ENCODE data around the gene FRYL. TPM values are rescaled to one million over a fixed set of nuclear protein-coding genes. Genes with fewer than 3 reads are reported as not detected.

FRYL gene
- total RNA-seq, 1 experiment from 2014 or later = 29.9 TPM

- Histone ChIP-seq H4K20me1 (ENCODE audit: low read length) (no peaks in the 10 kb centered on the region), H3K27ac (ENCODE audit: low read length) (no peak overlapping the region), H3K4me2 (ENCODE audit: low read length) (no peak overlapping the region), H3K4me3 (ENCODE audit: low read length) (no peak overlapping the region), H3K9ac (ENCODE audit: low read length) (no peak overlapping the region), H2AFZ (ENCODE audit: low read length) (no peak overlapping the region), H3K27me3 (ENCODE audit: low read length) (no peaks in the 10 kb centered on the region), H3K36me3 (ENCODE audit: low read depth, low read length) (no peaks in the 10 kb centered on the region), H3K9me2 (replicated peaks; ENCODE audit: low read length) (no peaks in the 10 kb centered on the region), H3F3A (ENCODE audit: low read length, unreplicated experiment) (no peaks in the 10 kb centered on the region), H3K79me2 (ENCODE audit: low read length) (peaks cover 11% of the 10 kb centered on the region), H3K9me3 (ENCODE audit: low read length) (no peaks in the 10 kb centered on the region), H3K4me1 (ENCODE audit: insufficient read depth, low read length) (0 out of 2 replicates have a peak, but pooled peaks cover 6% of the 10 kb centered on the region)
- TF ChIP-seq CTCF (conservative IDR thresholded peaks at IDR 0.05; ENCODE audit: low read depth, low read length) = no peak
- no peak for TF ChIP-seq EZH2 (IDR thresholded peaks at IDR 0.05; ENCODE audit: low read length, unreplicated experiment)
- no peak for TF ChIP-seq EZH2phosphoT487 (IDR thresholded peaks at IDR 0.05; ENCODE audit: borderline replicate concordance, low read length)
- ChIA-PET CTCF (interaction anchor here (0.7 kb wide), 1 partner anchor 102 kb away, joined by 4 read pairs; no protein-coding TSS in a partner anchor), POLR2A (ENCODE audit: unreplicated experiment) (no interaction called here)
- ATAC-seq = no peak
- no peak for DNase-seq
- no TSS peak for BruUV-seq (replicated peaks)
- intact Hi-C loops (cut with micrococcal nuclease) = loop anchor here (1.0 to 5.0 kb wide), 3 partner anchors 96 to 281 kb away; no protein-coding TSS in a partner anchor
Observed at GRCh38 chr4:48680848-48681568, 99.1 kb downstream of the FRYL start.

- no peaks in the 10 kb centered on the region for H3K36me3 ChIP-seq (ENCODE audit: low read depth, low read length)
- H3K4me2 ChIP-seq (ENCODE audit: low read length) = no peak overlapping the region
- POLR2A ChIA-PET (ENCODE audit: unreplicated experiment) = no interaction called here
- no peaks in the 10 kb centered on the region for H3K9me2 ChIP-seq (replicated peaks; ENCODE audit: low read length)
- ATAC-seq (no peak), DNase-seq (no peak)
- H3K4me1 ChIP-seq (ENCODE audit: insufficient read depth, low read length) = no peaks in the 10 kb centered on the region
- TF ChIP-seq CTCF (conservative IDR thresholded peaks at IDR 0.05; ENCODE audit: low read depth, low read length) = no peak
- no peak for TF ChIP-seq EZH2 (IDR thresholded peaks at IDR 0.05; ENCODE audit: low read length, unreplicated experiment)
- TF ChIP-seq EZH2phosphoT487 (IDR thresholded peaks at IDR 0.05; ENCODE audit: borderline replicate concordance, low read length) = no peak
- H3K27ac ChIP-seq (ENCODE audit: low read length) = no peak overlapping the region
- intact Hi-C loops (cut with micrococcal nuclease) = no loop called here
- no peaks in the 10 kb centered on the region for H4K20me1 ChIP-seq (ENCODE audit: low read length)
- H3K9me3 ChIP-seq (ENCODE audit: low read length) = no peaks in the 10 kb centered on the region
- BruUV-seq (replicated peaks) = no TSS peak
- H3K9ac ChIP-seq (ENCODE audit: low read length) = no peak overlapping the region
- 0 out of 2 replicates have a peak, but pooled peaks cover 4% of the 10 kb centered on the region for H3K79me2 ChIP-seq (ENCODE audit: low read length)
- no peak overlapping the region for H2AFZ ChIP-seq (ENCODE audit: low read length)
- no peaks in the 10 kb centered on the region for H3K27me3 ChIP-seq (ENCODE audit: low read length)
- no peaks in the 10 kb centered on the region for H3F3A ChIP-seq (ENCODE audit: low read length, unreplicated experiment)
- no peak overlapping the region for H3K4me3 ChIP-seq (ENCODE audit: low read length)
- CTCF ChIA-PET = no interaction called here
Observed at GRCh38 chr4:48673537-48673936, 106.5 kb downstream of the FRYL start.

DNA sequence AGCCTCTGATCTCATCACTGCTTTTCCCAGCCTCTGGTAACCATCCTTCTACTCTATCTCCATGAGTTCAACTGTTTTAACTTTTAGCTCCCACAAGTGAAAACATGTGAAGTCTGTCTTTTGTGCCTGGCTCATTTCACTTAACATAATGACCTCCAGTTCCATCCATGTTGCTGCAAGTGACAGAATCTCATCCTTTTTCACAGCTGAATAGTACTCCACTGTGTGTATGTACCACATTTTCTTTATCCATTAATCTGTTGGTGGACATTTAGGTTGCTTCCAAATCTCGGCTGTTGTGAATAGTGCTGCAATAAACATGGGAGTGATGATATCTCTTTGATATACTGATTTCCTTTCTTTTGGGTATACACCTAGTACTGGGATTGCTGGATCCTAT lies 109.5 kb downstream of the FRYL start:
- Histone ChIP-seq H3K9ac (ENCODE audit: low read length) (no peak overlapping the region), H3K79me2 (ENCODE audit: low read length) (peaks cover 15% of the 10 kb centered on the region; the same call in 1 of the 2 replicates), H3K36me3 (ENCODE audit: low read depth, low read length) (no peaks in the 10 kb centered on the region), H4K20me1 (ENCODE audit: low read length) (0 out of 2 replicates have a peak, but pooled peaks cover under 1% of the 10 kb centered on the region), H3F3A (ENCODE audit: low read length, unreplicated experiment) (no peaks in the 10 kb centered on the region), H3K9me3 (ENCODE audit: low read length) (no peaks in the 10 kb centered on the region), H3K4me2 (ENCODE audit: low read length) (no peak overlapping the region), H3K27me3 (ENCODE audit: low read length) (no peaks in the 10 kb centered on the region), H3K4me3 (ENCODE audit: low read length) (no peak overlapping the region), H3K27ac (ENCODE audit: low read length) (no peak overlapping the region), H3K9me2 (replicated peaks; ENCODE audit: low read length) (no peaks in the 10 kb centered on the region), H2AFZ (ENCODE audit: low read length) (no peak overlapping the region), H3K4me1 (ENCODE audit: insufficient read depth, low read length) (peaks cover 10% of the 10 kb centered on the region)
- TF ChIP-seq CTCF (conservative IDR thresholded peaks at IDR 0.05; ENCODE audit: low read depth, low read length) (no peak), EZH2phosphoT487 (IDR thresholded peaks at IDR 0.05; ENCODE audit: borderline replicate concordance, low read length) (no peak), EZH2 (IDR thresholded peaks at IDR 0.05; ENCODE audit: low read length, unreplicated experiment) (no peak)
- ATAC-seq = no peak
- intact Hi-C loops (cut with micrococcal nuclease) = no loop called here
- no peak for DNase-seq
- ChIA-PET POLR2A (ENCODE audit: unreplicated experiment) (no interaction called here), CTCF (no interaction called here)
- BruUV-seq (replicated peaks) = no TSS peak

Measured in PC-3 (cell line).